HFFc6 (cell line): ENCODE data around the gene FAM237B. TPM values are rescaled to one million over a fixed set of nuclear protein-coding genes. Genes with fewer than 3 reads are reported as not detected.
A peak's percentile ranks its signal among the peaks of the same experiment; 100 is the strongest.
"Not testable (repeated sequence)": the region's sequence is repeated elsewhere in the genome, so short reads cannot be mapped to it uniquely, and the experiment has no call there.

Experiments used
- DNase-seq: peaks from one replicate; pipeline ENCODE4 v3.0.0-alpha.2; 2018
- H3K27ac Mint-ChIP-seq: 2 replicates; pipeline ENCODE4 v1.8.0; 2020; ENCODE audit warnings: mild to moderate bottlenecking, mixed read lengths
- H3K27me3 Mint-ChIP-seq: 2 replicates; pipeline ENCODE4 v1.8.0; 2021; ENCODE audit warnings: mild to moderate bottlenecking, moderate library complexity, mixed read lengths; ENCODE audit not compliant: insufficient read depth
- H3K36me3 Mint-ChIP-seq: 2 replicates; pipeline ENCODE4 v1.8.0; 2021; ENCODE audit warnings: low read depth, mixed read lengths
- H3K4me1 Mint-ChIP-seq: 2 replicates; pipeline ENCODE4 v1.8.0; 2020; ENCODE audit warnings: low read depth, mixed read lengths
- H3K4me3 Mint-ChIP-seq: 2 replicates; pipeline ENCODE4 v1.8.0; 2020; ENCODE audit warnings: mild to moderate bottlenecking, moderate library complexity, mixed read lengths
- H3K9me3 Mint-ChIP-seq: 2 replicates; pipeline ENCODE4 v1.8.0; 2020; ENCODE audit warnings: mild to moderate bottlenecking, mixed read lengths
- CTCF ChIP-seq: fragments of 200-600 bp; sonication (generic); IDR thresholded peaks from 2 replicates; pipeline ENCODE4 v1.5.0; 2021; ENCODE audit warnings: antibody characterized with exemption, mild to moderate bottlenecking
- total RNA-seq, 6 experiments: library from RNA; stranded (reverse); fragmentation: NEBNext Ultra II Directional; extraction: Animal tissue kit (Norgen Biotek cat#: 25700); gene quantifications; 2 replicates in 1 of 6; 3 replicates in 5 of 6; pipeline ENCODE4 v1.2.3, GENCODE V29; 2021

FAM237B gene
- total RNA-seq, 6 experiments from 2014 or later, result not detected

GRCh38 chr7:90346336-90347125, 25.4 kb upstream of the FAM237B start, which contains the start of gene GTPBP10:
Gene GTPBP10, plus strand, starts transcription at chr7:90346716. Its CDS starts 26 bp downstream, at chr7:90346742.
- DNase-seq, result peak; percentile 90
- peak within 1 kb of the TSS; percentile 96 for H3K27ac Mint-ChIP-seq
- H3K27me3 Mint-ChIP-seq, result no peaks in the 10 kb centered on the region; the same call in 1 of the 2 replicates
- H3K36me3 Mint-ChIP-seq, result peaks cover 29% of the 10 kb centered on the region
- H3K9me3 Mint-ChIP-seq, result no peaks in the 10 kb centered on the region
- TF ChIP-seq CTCF, result peak; percentile 82
- H3K4me1 Mint-ChIP-seq, result peaks cover 28% of the 10 kb centered on the region
- peak within 1 kb of the TSS; percentile 97 for H3K4me3 Mint-ChIP-seq

- Mint-ChIP-seq H3K9me3 (no peaks in the 10 kb centered on the region), H3K27ac (peak overlapping the region; percentile 96), H3K27me3 (no peaks in the 10 kb centered on the region; the same call in 1 of the 2 replicates), H3K4me3 (peak overlapping the region; percentile 97), H3K36me3 (peaks cover 29% of the 10 kb centered on the region), H3K4me1 (peaks cover 28% of the 10 kb centered on the region)
- DNase-seq, result peak; percentile 33
- TF ChIP-seq CTCF, result no peak
Measured at GRCh38 chr7:90345595-90346335, 24.7 kb upstream of the FAM237B start.

GRCh38 chr7:90345016-90345415, 23.9 kb upstream of the FAM237B start:
- DNase-seq, result no peak
- Mint-ChIP-seq H3K4me1 (peaks cover 28% of the 10 kb centered on the region), H3K36me3 (peaks cover 22% of the 10 kb centered on the region), H3K9me3 (no peaks in the 10 kb centered on the region), H3K27ac (peak overlapping the region; percentile 96), H3K27me3 (no peaks in the 10 kb centered on the region; the same call in 1 of the 2 replicates), H3K4me3 (peak overlapping the region; percentile 97)
- TF ChIP-seq CTCF, result no peak

GRCh38 chr7:90337106-90337505, 16.0 kb upstream of the FAM237B start:
- Mint-ChIP-seq H3K9me3 (peaks cover 3% of the 10 kb centered on the region; the same call in 1 of the 2 replicates), H3K36me3 (peaks cover 5% of the 10 kb centered on the region; the same call in 1 of the 2 replicates), H3K27me3 (peaks cover 10% of the 10 kb centered on the region), H3K4me3 (no peak overlapping the region), H3K4me1 (peaks cover 14% of the 10 kb centered on the region), H3K27ac (no peak overlapping the region)
- no peak for DNase-seq
- no peak for TF ChIP-seq CTCF

GRCh38 chr7:90334926-90335325, 13.8 kb upstream of the FAM237B start:
- not testable (repeated sequence) for H3K4me3 Mint-ChIP-seq, H3K36me3 Mint-ChIP-seq, H3K9me3 Mint-ChIP-seq, H3K27ac Mint-ChIP-seq, H3K27me3 Mint-ChIP-seq, DNase-seq
- H3K4me1 Mint-ChIP-seq, result peaks cover 14% of the 10 kb centered on the region
